OCI-LY7 (cell line): ENCODE results near the gene NDUFB1. TPM values are rescaled to one million over a fixed set of nuclear protein-coding genes. Genes with fewer than 3 reads are reported as not detected.

Experiments used
- BruUV-seq: library from RNA; stranded (reverse); fragments of 400-500 nt; replicated peaks from 2 replicates; lab custom pipeline; 2021; lab: Mats Ljungman, UMichigan
- CTCF ChIA-PET: fragments of 300-600 bp; sonication (Branson Sonifier 250); formaldehyde crosslinking; loops from one replicate; lab custom pipeline; 2022; ENCODE audit warnings: antibody characterized with exemption; ENCODE audit not compliant: unreplicated experiment; lab: Charles Lee
- POLR2A ChIA-PET: fragments of 300-600 bp; sonication (Branson Sonifier 250); formaldehyde crosslinking; loops from one replicate; lab custom pipeline; 2022; ENCODE audit warnings: antibody characterized with exemption; lab: Charles Lee
- DNase-seq: peaks from one replicate; pipeline ENCODE4 v3.0.0-alpha.2; 2015; ENCODE audit warnings: low spot score
- H2AFZ ChIP-seq: fragments of 200-600 bp; sonication (generic), shearing (Covaris generic); 2 replicates; pipeline ENCODE4 v1.6.1; 2014; ENCODE audit warnings: mild to moderate bottlenecking, antibody characterized with exemption, low read length, moderate library complexity
- H3K27ac ChIP-seq: fragments of 200-600 bp; sonication (generic); 2 replicates; pipeline ENCODE4 v1.5.1; 2014; ENCODE audit warnings: mixed run types, low read depth, mild to moderate bottlenecking, moderate library complexity, low read length, inconsistent platforms; ENCODE audit not compliant: poor library complexity, severe bottlenecking
- H3K36me3 ChIP-seq: fragments of 200-600 bp; sonication (generic); 2 replicates; pipeline ENCODE4 v1.6.1; 2014; ENCODE audit warnings: mild to moderate bottlenecking, antibody characterized with exemption, low read length, moderate library complexity, mixed read lengths; ENCODE audit not compliant: insufficient read depth
- H3K4me1 ChIP-seq: fragments of 200-600 bp; sonication (generic); 2 replicates; pipeline ENCODE4 v1.5.1; 2014; ENCODE audit warnings: mild to moderate bottlenecking, low read length; ENCODE audit not compliant: insufficient read depth, poor library complexity, severe bottlenecking
- H3K4me2 ChIP-seq: fragments of 200-600 bp; sonication (generic); 2 replicates; pipeline ENCODE4 v1.6.1; 2014; ENCODE audit warnings: mild to moderate bottlenecking, low read length
- H3K4me3 ChIP-seq: fragments of 200-600 bp; sonication (generic); 2 replicates; pipeline ENCODE4 v1.5.1; 2014; ENCODE audit warnings: mild to moderate bottlenecking, low read depth, low read length; ENCODE audit not compliant: poor library complexity, severe bottlenecking
- H3K79me2 ChIP-seq: fragments of 200-600 bp; sonication (generic); 2 replicates; pipeline ENCODE4 v1.6.1; 2016; ENCODE audit warnings: low read depth, mild to moderate bottlenecking, low read length, moderate library complexity, mixed read lengths; ENCODE audit not compliant: insufficient read depth
- H3K9me2 ChIP-seq: fragments of 200-600 bp; sonication (generic); 2 replicates; pipeline ENCODE4 v1.6.1; 2016; ENCODE audit warnings: mild to moderate bottlenecking, low read length, mixed read lengths; ENCODE audit not compliant: insufficient read depth
- H3K9me3 ChIP-seq: fragments of 200-600 bp; sonication (generic); 2 replicates; pipeline ENCODE4 v1.6.1; 2014; ENCODE audit warnings: mild to moderate bottlenecking, mixed run types, low read length, mixed read lengths
- H4K20me1 ChIP-seq: fragments of 200-600 bp; sonication (generic); 2 replicates; pipeline ENCODE4 v1.6.1; 2014; ENCODE audit warnings: mild to moderate bottlenecking, antibody characterized with exemption, low read length, moderate library complexity, mixed read lengths; ENCODE audit not compliant: insufficient read depth
- CTCF ChIP-seq: fragments of 200-600 bp; sonication (generic); conservative IDR thresholded peaks from 2 replicates; pipeline ENCODE4 v1.5.1; 2014; ENCODE audit warnings: mild to moderate bottlenecking, antibody characterized with exemption, low read length, moderate library complexity, mixed read lengths
- EZH2phosphoT487 ChIP-seq: fragments of 200-600 bp; sonication (generic); IDR thresholded peaks from 2 replicates; pipeline ENCODE4 v1.6.1; 2018; ENCODE audit warnings: low read depth, borderline replicate concordance, mild to moderate bottlenecking, mixed run types, antibody characterized with exemption, low read length, moderate library complexity, mixed read lengths
- intact Hi-C: fragments of 100-400 bp; cut with micrococcal nuclease; formaldehyde crosslinking; loops from one replicate; pipeline ENCODE4 v1.10.0; 2022; ENCODE audit not compliant: unreplicated experiment
- total RNA-seq, 2 experiments: library from RNA; depleted of rRNA in 1 of 2; stranded (reverse); fragments of >200 nt in 1 of 2; shearing (Covaris generic) in 1 of 2; gene quantifications; 2 replicates each; pipeline ENCODE4 v1.2.3, GENCODE V29; 2014 to 2022

Gene NDUFB1
- total RNA-seq, 2 experiments from 2014 or later = 129 to 230 TPM

GRCh38 chr14:92093320-92093719, 28.2 kb downstream of the NDUFB1 start:
- no peaks in the 10 kb centered on the region for H4K20me1 ChIP-seq
- TSS peak; percentile 28 for BruUV-seq
- no peaks in the 10 kb centered on the region for H3K4me1 ChIP-seq
- ChIA-PET POLR2A (interaction anchor here (0.7 to 1.1 kb wide), 2 partner anchors 29 to 90 kb away, joined by 3 read pairs; no protein-coding TSS in a partner anchor), CTCF (no interaction called here)
- H3K36me3 ChIP-seq = peaks cover 56% of the 10 kb centered on the region
- peak; percentile 28 for DNase-seq
- no peaks in the 10 kb centered on the region for H3K9me3 ChIP-seq
- no peak overlapping the region for H3K4me3 ChIP-seq
- H3K9me2 ChIP-seq = no peaks in the 10 kb centered on the region
- peaks cover 8% of the 10 kb centered on the region; the same call in 1 of the 2 replicates for H3K79me2 ChIP-seq
- no peak overlapping the region for H3K4me2 ChIP-seq
- TF ChIP-seq EZH2phosphoT487 (no peak), CTCF (peak; percentile 72)
- intact Hi-C loops = no loop called here
- no peak overlapping the region for H3K27ac ChIP-seq
- no peak overlapping the region for H2AFZ ChIP-seq

- Histone ChIP-seq H3K4me2 (no peak overlapping the region), H2AFZ (no peak overlapping the region), H4K20me1 (no peaks in the 10 kb centered on the region), H3K36me3 (peaks cover 60% of the 10 kb centered on the region), H3K79me2 (no peaks in the 10 kb centered on the region), H3K9me2 (no peaks in the 10 kb centered on the region), H3K27ac (no peak overlapping the region), H3K4me1 (no peaks in the 10 kb centered on the region), H3K9me3 (no peaks in the 10 kb centered on the region), H3K4me3 (no peak overlapping the region)
- TF ChIP-seq CTCF = no peak
- no peak for TF ChIP-seq EZH2phosphoT487
- intact Hi-C loops = no loop called here
- POLR2A ChIA-PET = interaction anchor here (0.6 to 1.5 kb wide), 3 partner anchors 10 to 28 kb away, joined by 3 to 5 read pairs (median 4); partner anchors contain the start of gene ATXN3
- CTCF ChIA-PET = no interaction called here
- BruUV-seq = no TSS peak
- DNase-seq = no peak
Measured at GRCh38 chr14:92088494-92088893, 33.0 kb downstream of the NDUFB1 start.

GRCh38 chr14:92074555-92074954, 47.0 kb downstream of the NDUFB1 start:
- H3K4me3 ChIP-seq = no peak overlapping the region
- no TSS peak for BruUV-seq
- no peak overlapping the region for H2AFZ ChIP-seq
- no peaks in the 10 kb centered on the region for H4K20me1 ChIP-seq
- intact Hi-C loops = no loop called here
- CTCF ChIA-PET = no interaction called here
- H3K9me2 ChIP-seq = no peaks in the 10 kb centered on the region
- POLR2A ChIA-PET = interaction anchor here (0.7 kb wide), 1 partner anchor 1184 kb away, joined by 5 read pairs; no protein-coding TSS in a partner anchor
- H3K4me2 ChIP-seq = no peak overlapping the region
- no peak for DNase-seq
- no peaks in the 10 kb centered on the region for H3K4me1 ChIP-seq
- H3K79me2 ChIP-seq = no peaks in the 10 kb centered on the region
- no peak overlapping the region for H3K27ac ChIP-seq
- TF ChIP-seq CTCF = no peak
- TF ChIP-seq EZH2phosphoT487 = no peak
- H3K36me3 ChIP-seq = peaks cover 60% of the 10 kb centered on the region
- no peaks in the 10 kb centered on the region for H3K9me3 ChIP-seq
